Coronary artery (tissue), 2 donors: ENCODE data around the gene CYP27B1.
A peak's percentile ranks its signal among the peaks of the same experiment; 100 is the strongest.

Experiments used
- DNase-seq: peaks from one replicate; pipeline ENCODE4 v3.0.0-alpha.2; 2017; ENCODE audit warnings: low spot score
- H3K27ac ChIP-seq, 2 donors: fragments of 200-600 bp; sonication (generic); one replicate each; pipeline ENCODE4 v1.5.1; 2016 to 2019
- H3K4me3 ChIP-seq: fragments of 200-600 bp; sonication (generic); 2 replicates; pipeline ENCODE4 v1.5.1; 2016; ENCODE audit warnings: mild to moderate bottlenecking, moderate library complexity
- CTCF ChIP-seq: fragments of 200-600 bp; sonication (generic); IDR thresholded peaks from one replicate; pipeline ENCODE4 v1.5.1; 2019; ENCODE audit warnings: antibody characterized with exemption

Gene CYP27B1

GRCh38 chr12:57783466-57783801 lies 16.6 kb upstream of the CYP27B1 start:
- H3K27ac ChIP-seq = no peak overlapping the region
- DNase-seq = no peak
- peak overlapping the region; percentile 79 for H3K4me3 ChIP-seq
- no peak for TF ChIP-seq CTCF

- peak within 1 kb of the TSS; percentile 69 to 71 for H3K27ac ChIP-seq
- H3K4me3 ChIP-seq = peak within 1 kb of the TSS; percentile 79
- DNase-seq = peak; percentile 92
- TF ChIP-seq CTCF = peak; percentile 91
These were observed 16.0 kb upstream of the CYP27B1 start, which contains the start of gene TSFM for GRCh38 chr12:57782608-57783465. TSFM (plus strand) TSS chr12:57782787; CDS start chr12:57782802, 15 bp downstream.

- DNase-seq = no peak
- TF ChIP-seq CTCF = no peak
- Histone ChIP-seq H3K4me3 (peak overlapping the region; percentile 79), H3K27ac (no peak overlapping the region)
These were observed 15.3 kb upstream of the CYP27B1 start for GRCh38 chr12:57782243-57782607.

GRCh38 chr12:57781801-57782200 lies 14.9 kb upstream of the CYP27B1 start:
- H3K4me3 ChIP-seq = no peak overlapping the region
- H3K27ac ChIP-seq = no peak overlapping the region

GRCh38 chr12:57781244-57781643 lies 14.4 kb upstream of the CYP27B1 start:
- no peak for TF ChIP-seq CTCF
- DNase-seq = no peak
- no peak overlapping the region for H3K27ac ChIP-seq
- H3K4me3 ChIP-seq = no peak overlapping the region

More at GRCh38 chr12:57781801-57782200, 14.9 kb upstream of the CYP27B1 start:
- DNase-seq = no peak
- no peak for TF ChIP-seq CTCF

- no peak for DNase-seq
- TF ChIP-seq CTCF = no peak
- Histone ChIP-seq H3K4me3 (no peak overlapping the region), H3K27ac (no peak overlapping the region)
These were observed 13.5 kb upstream of the CYP27B1 start for GRCh38 chr12:57780284-57780897.

GRCh38 chr12:57779736-57780135 lies 12.9 kb upstream of the CYP27B1 start:
- no peak for TF ChIP-seq CTCF
- DNase-seq = no peak
- no peak overlapping the region for H3K4me3 ChIP-seq

More at GRCh38 chr12:57779736-57780135, 12.9 kb upstream of the CYP27B1 start:
- H3K27ac ChIP-seq = no peak overlapping the region
